Endodermal cell (in vitro differentiated cells): ENCODE data around the gene LCN15. TPM values are rescaled to one million over a fixed set of nuclear protein-coding genes. Genes with fewer than 3 reads are reported as not detected.

ENCODE experiments used
- DNase-seq: peaks from one replicate; pipeline ENCODE4 v3.0.0-alpha.2; 2017
- H3K27ac ChIP-seq: 2 replicates; pipeline ENCODE4 v1.5.1; 2013; ENCODE audit warnings: mild to moderate bottlenecking, low read depth, low read length, moderate library complexity
- H3K27me3 ChIP-seq: 2 replicates; pipeline ENCODE4 v1.6.1; 2013; ENCODE audit warnings: mild to moderate bottlenecking, low read length, moderate library complexity; ENCODE audit not compliant: insufficient read depth, control insufficient read depth, poor library complexity, severe bottlenecking
- H3K36me3 ChIP-seq: 2 replicates; pipeline ENCODE4 v1.7.0; 2013; ENCODE audit warnings: mild to moderate bottlenecking, low read length, moderate library complexity; ENCODE audit not compliant: control insufficient read depth, insufficient read depth
- H3K4me1 ChIP-seq: one replicate; pipeline ENCODE4 v1.7.0; 2013; ENCODE audit warnings: low read length; ENCODE audit not compliant: control insufficient read depth, insufficient read depth
- H3K4me3 ChIP-seq: 2 replicates; pipeline ENCODE4 v1.5.1; 2013; ENCODE audit warnings: mild to moderate bottlenecking, low read length, moderate library complexity
- H3K9ac ChIP-seq: 2 replicates; pipeline ENCODE4 v1.6.1; 2013; ENCODE audit warnings: mild to moderate bottlenecking, low read length, moderate library complexity; ENCODE audit not compliant: poor library complexity, severe bottlenecking; ENCODE audit errors: extremely low read depth
- H3K9me3 ChIP-seq: 2 replicates; pipeline ENCODE4 v1.6.1; 2013; ENCODE audit warnings: mild to moderate bottlenecking, low read length, moderate library complexity; ENCODE audit not compliant: control insufficient read depth
- H3K27ac Mint-ChIP-seq: 2 replicates; pipeline ENCODE4 v1.8.0; 2020; ENCODE audit warnings: mixed read lengths
- H3K27me3 Mint-ChIP-seq: 2 replicates; pipeline ENCODE4 v1.8.0; 2021; ENCODE audit warnings: mild to moderate bottlenecking, mixed read lengths; ENCODE audit not compliant: insufficient read depth
- H3K36me3 Mint-ChIP-seq: 2 replicates; pipeline ENCODE4 v1.8.0; 2020; ENCODE audit warnings: low read depth, mixed read lengths
- H3K4me1 Mint-ChIP-seq: 2 replicates; pipeline ENCODE4 v1.8.0; 2020; ENCODE audit warnings: mixed read lengths
- H3K4me3 Mint-ChIP-seq: 2 replicates; pipeline ENCODE4 v1.8.0; 2020; ENCODE audit warnings: mild to moderate bottlenecking, moderate library complexity, mixed read lengths
- H3K9me3 Mint-ChIP-seq: 2 replicates; pipeline ENCODE4 v1.8.0; 2020; ENCODE audit warnings: mild to moderate bottlenecking, mixed read lengths
- CTCF ChIP-seq: fragments of 200-600 bp; sonication (generic); conservative IDR thresholded peaks from 2 replicates; pipeline ENCODE4 v1.5.0; 2021; ENCODE audit warnings: antibody characterized with exemption, mild to moderate bottlenecking
- WGBS, 2 experiments: methylation state at CpG; one replicate each; pipeline versions ENCODE4 v1.1.5 to v1.1.7; 2013; ENCODE audit warnings: missing lambda C conversion rate in 2 of 2, mixed read lengths in 1 of 2; ENCODE audit not compliant: insufficient coverage in 1 of 2, insufficient read length in 1 of 2; 5-methylcytosine and 5-hydroxymethylcytosine counted together
- total RNA-seq, 2 donors: library from RNA; stranded (reverse); fragmentation: NEBNext Ultra II Directional in 1 of 2; extraction: Animal tissue kit (Norgen Biotek cat#: 25700) in 1 of 2; gene quantifications; 2 replicates in 1 of 2; 3 replicates in 1 of 2; pipeline ENCODE4 v1.2.1, GENCODE V29; 2021

The LCN15 gene
- total RNA-seq, 2 donors from 2014 or later, result 0.51 to 1.2 TPM

- no peak overlapping the region for H3K27ac Mint-ChIP-seq
- Histone ChIP-seq H3K4me1 (no peaks in the 10 kb centered on the region), H3K36me3 (no peaks in the 10 kb centered on the region), H3K9me3 (no peaks in the 10 kb centered on the region), H3K4me3 (no peak overlapping the region), H3K27me3 (no peaks in the 10 kb centered on the region), H3K27ac (no peak overlapping the region), H3K9ac (no peak overlapping the region)
- no peak overlapping the region for H3K4me3 Mint-ChIP-seq
- peaks cover 6% of the 10 kb centered on the region for H3K27me3 Mint-ChIP-seq
- WGBS, 2 experiments, result 84 to 86% methylated on average over 30 to 37 of the region's 37 CpGs
- no peak for DNase-seq
- peaks cover 3% of the 10 kb centered on the region for H3K9me3 Mint-ChIP-seq
- TF ChIP-seq CTCF, result no peak
- H3K4me1 Mint-ChIP-seq, result no peaks in the 10 kb centered on the region
- no peaks in the 10 kb centered on the region for H3K36me3 Mint-ChIP-seq
These were observed 23.1 kb downstream of the LCN15 start for GRCh38 chr9:136740971-136741882.

DNA sequence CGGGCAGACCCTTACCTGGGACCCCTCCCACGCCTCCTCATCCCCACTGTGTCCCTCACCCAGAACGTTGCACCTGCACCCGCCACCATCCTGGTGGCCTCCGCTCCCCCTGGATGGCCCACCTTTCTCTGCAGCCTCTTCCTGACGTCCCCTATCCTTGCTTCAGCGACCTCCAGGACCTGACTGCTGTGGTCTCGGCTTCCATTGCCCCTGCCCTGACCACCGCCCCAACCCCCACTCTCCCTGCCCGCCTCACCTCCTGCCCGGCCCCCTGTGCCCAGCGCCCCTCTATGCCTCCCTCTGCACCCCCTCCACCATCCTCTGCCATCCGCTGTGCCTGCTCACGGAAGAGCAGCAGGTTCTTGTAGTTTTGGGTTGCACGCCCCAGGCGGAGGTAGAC, 23.8 kb downstream of the LCN15 start:
- Histone ChIP-seq H3K9ac (no peak overlapping the region), H3K4me1 (no peaks in the 10 kb centered on the region), H3K36me3 (no peaks in the 10 kb centered on the region), H3K27ac (no peak overlapping the region), H3K4me3 (no peak overlapping the region), H3K9me3 (no peaks in the 10 kb centered on the region), H3K27me3 (no peaks in the 10 kb centered on the region)
- Mint-ChIP-seq H3K27ac (no peak overlapping the region), H3K27me3 (peaks cover 6% of the 10 kb centered on the region), H3K36me3 (no peaks in the 10 kb centered on the region), H3K4me3 (no peak overlapping the region), H3K4me1 (no peaks in the 10 kb centered on the region), H3K9me3 (peaks cover 3% of the 10 kb centered on the region)
- no peak for DNase-seq
- no peak for TF ChIP-seq CTCF
- 85 to 89% methylated on average over 5 to 16 of the region's 16 CpGs for WGBS, 2 experiments

DNA sequence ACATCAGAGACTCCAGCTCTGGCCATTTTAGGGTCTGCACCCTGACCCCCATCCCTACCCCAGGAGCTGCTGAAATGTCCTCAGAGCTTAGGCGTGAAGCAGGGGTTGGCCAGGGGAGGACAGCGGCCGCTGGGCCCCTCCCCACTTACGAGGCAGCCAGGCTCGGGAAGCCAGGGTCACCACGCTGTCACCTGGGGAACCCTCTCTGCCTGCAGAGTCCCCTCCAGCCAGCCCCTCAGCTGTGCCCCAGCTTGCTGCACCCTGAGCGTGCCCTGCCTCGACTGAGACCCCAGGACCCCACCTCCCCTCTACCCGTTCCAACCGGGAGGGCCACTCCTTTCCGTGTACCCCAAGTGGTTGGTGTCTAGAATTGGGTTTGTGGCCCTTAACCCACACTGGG, 24.2 kb downstream of the LCN15 start:
- peaks cover 6% of the 10 kb centered on the region for H3K27me3 Mint-ChIP-seq
- H3K9me3 ChIP-seq, result no peaks in the 10 kb centered on the region
- H3K4me1 Mint-ChIP-seq, result no peaks in the 10 kb centered on the region
- H3K27me3 ChIP-seq, result no peaks in the 10 kb centered on the region
- no peaks in the 10 kb centered on the region for H3K36me3 ChIP-seq
- no peak overlapping the region for H3K27ac Mint-ChIP-seq
- H3K9me3 Mint-ChIP-seq, result peaks cover 3% of the 10 kb centered on the region
- no peaks in the 10 kb centered on the region for H3K4me1 ChIP-seq
- DNase-seq, result no peak
- H3K36me3 Mint-ChIP-seq, result no peaks in the 10 kb centered on the region
- TF ChIP-seq CTCF, result no peak
- no peak overlapping the region for H3K4me3 ChIP-seq
- no peak overlapping the region for H3K9ac ChIP-seq
- H3K27ac ChIP-seq, result no peak overlapping the region
- 91 to 93% methylated on average over 10 to 11 of the region's 11 CpGs for WGBS, 2 experiments
- H3K4me3 Mint-ChIP-seq, result no peak overlapping the region
